Endothelial cell (in vitro differentiated cells): ENCODE measurements around the gene TIMP3. TPM values are rescaled to one million over a fixed set of nuclear protein-coding genes. Genes with fewer than 3 reads are reported as not detected.

Experiments
- DNase-seq: peaks from one replicate; pipeline ENCODE4 v3.0.0; 2021; ENCODE audit warnings: low spot score
- H3K27ac Mint-ChIP-seq: one replicate; pipeline ENCODE4 v1.8.0; 2021; ENCODE audit warnings: mixed read lengths, inconsistent platforms; ENCODE audit not compliant: unreplicated experiment
- H3K27me3 Mint-ChIP-seq: one replicate; pipeline ENCODE4 v1.8.0; 2021; ENCODE audit warnings: mild to moderate bottlenecking, moderate library complexity, mixed read lengths, inconsistent platforms; ENCODE audit not compliant: unreplicated experiment
- H3K36me3 Mint-ChIP-seq: one replicate; pipeline ENCODE4 v1.8.0; 2021; ENCODE audit warnings: mild to moderate bottlenecking, low read depth, mixed read lengths, inconsistent platforms; ENCODE audit not compliant: unreplicated experiment
- H3K4me1 Mint-ChIP-seq: one replicate; pipeline ENCODE4 v1.8.0; 2021; ENCODE audit warnings: mild to moderate bottlenecking, mixed read lengths, inconsistent platforms; ENCODE audit not compliant: unreplicated experiment
- H3K4me3 Mint-ChIP-seq: one replicate; pipeline ENCODE4 v1.8.0; 2021; ENCODE audit warnings: mild to moderate bottlenecking, mixed read lengths, inconsistent platforms; ENCODE audit not compliant: unreplicated experiment
- H3K9me3 Mint-ChIP-seq: one replicate; pipeline ENCODE4 v1.8.0; 2021; ENCODE audit warnings: mixed read lengths, inconsistent platforms; ENCODE audit not compliant: unreplicated experiment
- total RNA-seq: library from RNA; stranded (reverse); fragmentation: NEBNext Ultra II Directional; extraction: Animal tissue kit (Norgen Biotek cat#: 25700); gene quantifications from one replicate; pipeline ENCODE4 v1.2.1, GENCODE V29; 2021; ENCODE audit not compliant: unreplicated experiment
- TF ChIP-seq, protein P1 (sequence below): fragments of 200-600 bp; sonication (generic); IDR thresholded peaks from one replicate; pipeline ENCODE4 v1.5.0; 2021; ENCODE audit warnings: antibody characterized with exemption; ENCODE audit not compliant: unreplicated experiment

TIMP3 gene
- total RNA-seq, 1 donor from 2014 or later = 73.5 TPM

DNA sequence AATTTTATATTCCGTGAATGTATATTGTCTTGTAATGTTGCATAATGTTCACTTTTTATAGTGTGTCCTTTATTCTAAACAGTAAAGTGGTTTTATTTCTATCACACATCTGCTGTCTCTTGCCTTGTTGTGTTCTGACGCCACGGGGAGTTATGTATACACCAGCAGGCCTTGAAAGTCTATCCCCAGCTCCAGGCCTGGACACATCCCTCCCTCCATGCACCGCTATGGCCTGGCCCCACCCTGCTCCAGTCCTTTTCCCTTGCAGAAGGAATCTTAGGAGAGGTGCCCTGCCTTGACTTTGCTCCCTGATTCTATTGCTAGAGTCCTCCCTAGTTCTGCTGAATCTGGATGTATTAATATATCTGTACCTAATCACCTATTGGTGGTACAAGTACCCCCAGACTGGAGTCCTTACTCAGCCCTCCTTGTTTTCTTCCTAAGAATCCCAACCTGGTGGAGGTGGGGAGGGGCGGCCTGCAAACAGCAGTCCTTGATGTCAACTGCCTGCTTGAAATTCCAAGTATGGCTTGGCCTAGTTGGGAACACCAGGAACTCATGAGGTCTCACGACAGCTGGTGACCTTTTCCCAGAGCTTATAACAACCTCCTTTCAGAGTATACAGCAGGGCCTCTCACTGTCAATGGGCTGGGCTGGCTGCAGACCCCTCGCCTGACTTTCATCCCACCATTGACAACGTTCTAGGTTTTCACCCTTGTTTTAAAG is 61.6 kb downstream of the TIMP3 start:
- peak overlapping the region; percentile 18 for H3K4me3 Mint-ChIP-seq
- H3K4me1 Mint-ChIP-seq = peaks cover 6% of the 10 kb centered on the region
- peaks cover 24% of the 10 kb centered on the region for H3K36me3 Mint-ChIP-seq
- DNase-seq = no peak
- H3K9me3 Mint-ChIP-seq = no peaks in the 10 kb centered on the region
- TF ChIP-seq, protein P1, sequence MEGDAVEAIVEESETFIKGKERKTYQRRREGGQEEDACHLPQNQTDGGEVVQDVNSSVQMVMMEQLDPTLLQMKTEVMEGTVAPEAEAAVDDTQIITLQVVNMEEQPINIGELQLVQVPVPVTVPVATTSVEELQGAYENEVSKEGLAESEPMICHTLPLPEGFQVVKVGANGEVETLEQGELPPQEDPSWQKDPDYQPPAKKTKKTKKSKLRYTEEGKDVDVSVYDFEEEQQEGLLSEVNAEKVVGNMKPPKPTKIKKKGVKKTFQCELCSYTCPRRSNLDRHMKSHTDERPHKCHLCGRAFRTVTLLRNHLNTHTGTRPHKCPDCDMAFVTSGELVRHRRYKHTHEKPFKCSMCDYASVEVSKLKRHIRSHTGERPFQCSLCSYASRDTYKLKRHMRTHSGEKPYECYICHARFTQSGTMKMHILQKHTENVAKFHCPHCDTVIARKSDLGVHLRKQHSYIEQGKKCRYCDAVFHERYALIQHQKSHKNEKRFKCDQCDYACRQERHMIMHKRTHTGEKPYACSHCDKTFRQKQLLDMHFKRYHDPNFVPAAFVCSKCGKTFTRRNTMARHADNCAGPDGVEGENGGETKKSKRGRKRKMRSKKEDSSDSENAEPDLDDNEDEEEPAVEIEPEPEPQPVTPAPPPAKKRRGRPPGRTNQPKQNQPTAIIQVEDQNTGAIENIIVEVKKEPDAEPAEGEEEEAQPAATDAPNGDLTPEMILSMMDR = no peak
- H3K27me3 Mint-ChIP-seq = peaks cover 8% of the 10 kb centered on the region
- H3K27ac Mint-ChIP-seq = no peak overlapping the region

GRCh38 chr22:32864041-32864440 is 62.5 kb downstream of the TIMP3 start:
- Mint-ChIP-seq H3K4me1 (peaks cover 6% of the 10 kb centered on the region), H3K4me3 (no peak overlapping the region), H3K27me3 (peaks cover 8% of the 10 kb centered on the region), H3K27ac (no peak overlapping the region), H3K36me3 (peaks cover 19% of the 10 kb centered on the region), H3K9me3 (no peaks in the 10 kb centered on the region)
- DNase-seq = no peak
- TF ChIP-seq, protein P1 = no peak

- TF ChIP-seq, protein P1 = no peak
These were observed 63.1 kb downstream of the TIMP3 start for GRCh38 chr22:32864596-32864995.

DNA sequence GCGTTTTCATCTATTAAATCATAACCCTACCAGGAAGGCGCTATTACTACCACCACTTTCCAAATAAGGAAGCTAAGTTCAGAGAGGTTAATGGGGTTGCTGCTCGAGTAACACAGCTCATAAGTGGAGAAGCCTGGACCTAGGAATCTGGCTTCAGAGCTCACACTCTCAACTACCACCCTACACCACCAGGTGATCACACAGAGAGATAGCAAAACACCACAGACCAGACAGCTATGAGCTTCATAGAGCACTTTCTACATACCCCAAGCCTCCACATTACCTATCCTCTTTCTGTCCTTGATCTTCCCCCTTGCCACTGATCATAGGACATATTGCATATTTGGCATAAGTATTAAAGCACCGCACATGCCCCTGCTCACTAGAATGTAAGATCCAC is 65.4 kb downstream of the TIMP3 start:
- DNase-seq = no peak
- no peak overlapping the region for H3K27ac Mint-ChIP-seq
- H3K9me3 Mint-ChIP-seq = no peaks in the 10 kb centered on the region
- TF ChIP-seq, protein P1 = no peak
- H3K4me1 Mint-ChIP-seq = peaks cover 14% of the 10 kb centered on the region
- H3K4me3 Mint-ChIP-seq = no peak overlapping the region
- H3K36me3 Mint-ChIP-seq = peaks cover 6% of the 10 kb centered on the region
- H3K27me3 Mint-ChIP-seq = peaks cover 3% of the 10 kb centered on the region

More at GRCh38 chr22:32864596-32864995, 63.1 kb downstream of the TIMP3 start:
- no peaks in the 10 kb centered on the region for H3K9me3 Mint-ChIP-seq
- H3K4me1 Mint-ChIP-seq = peaks cover 6% of the 10 kb centered on the region
- H3K27ac Mint-ChIP-seq = no peak overlapping the region
- no peak overlapping the region for H3K4me3 Mint-ChIP-seq
- peaks cover 14% of the 10 kb centered on the region for H3K36me3 Mint-ChIP-seq
- H3K27me3 Mint-ChIP-seq = peaks cover 6% of the 10 kb centered on the region
- no peak for DNase-seq

DNA sequence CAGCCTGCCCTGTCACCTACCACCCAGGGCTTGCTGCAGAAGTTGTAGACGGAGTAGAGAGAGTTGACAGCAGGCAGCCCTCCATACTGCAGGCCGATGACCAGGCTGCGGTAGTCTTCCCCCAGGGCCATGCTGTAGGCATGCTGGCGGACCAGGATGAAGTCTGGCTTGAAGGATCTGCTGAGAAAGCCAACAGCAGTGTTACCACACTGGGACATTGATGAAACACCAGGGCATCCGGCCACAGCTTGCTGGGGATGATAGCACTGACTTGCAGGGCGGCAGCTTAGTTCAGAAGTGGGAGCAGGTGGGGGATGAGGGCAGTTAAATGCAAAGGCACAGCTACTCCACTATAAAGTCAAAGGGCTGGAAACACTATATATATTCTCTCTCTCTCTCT is 67.4 kb downstream of the TIMP3 start:
- no peaks in the 10 kb centered on the region for H3K36me3 Mint-ChIP-seq
- H3K27me3 Mint-ChIP-seq = no peaks in the 10 kb centered on the region
- H3K4me1 Mint-ChIP-seq = peaks cover 20% of the 10 kb centered on the region
- DNase-seq = no peak
- H3K4me3 Mint-ChIP-seq = no peak overlapping the region
- H3K27ac Mint-ChIP-seq = no peak overlapping the region
- H3K9me3 Mint-ChIP-seq = no peaks in the 10 kb centered on the region
- TF ChIP-seq, protein P1 = no peak
